ENCODE results near the gene ZNF366.

Gene ZNF366

GRCh38 chr5:72438141-72438540, 69.1 kb downstream of the ZNF366 start:
- TF ChIP-seq CTCF (IDR thresholded peaks at IDR 0.05): no peak

- TF ChIP-seq CTCF (IDR thresholded peaks at IDR 0.05): no peak
Observed at GRCh38 chr5:72436796-72437471, 70.3 kb downstream of the ZNF366 start.

GRCh38 chr5:72434781-72435437, 72.3 kb downstream of the ZNF366 start:
- no peak for TF ChIP-seq CTCF (IDR thresholded peaks at IDR 0.05)

- TF ChIP-seq CTCF (IDR thresholded peaks at IDR 0.05): no peak
Observed at GRCh38 chr5:72434056-72434780, 73.0 kb downstream of the ZNF366 start.

GRCh38 chr5:72433522-72433921, 73.7 kb downstream of the ZNF366 start:
- TF ChIP-seq CTCF (IDR thresholded peaks at IDR 0.05): no peak

GRCh38 chr5:72428669-72429068, 78.5 kb downstream of the ZNF366 start:
- TF ChIP-seq CTCF (IDR thresholded peaks at IDR 0.05): no peak

- TF ChIP-seq CTCF (IDR thresholded peaks at IDR 0.05): no peak
Observed at GRCh38 chr5:72427488-72428437, 79.4 kb downstream of the ZNF366 start.
